HepG2 (cell line): ENCODE measurements around the gene MATR3. TPM values are rescaled to one million over a fixed set of nuclear protein-coding genes. Genes with fewer than 3 reads are reported as not detected.

Experiments used
- ATAC-seq: fragments of 200-7000 bp; cut with Tn5 transposase; 3 replicates; pipeline ENCODE4 v1.9.1; 2020; ENCODE audit warnings: mild to moderate bottlenecking, moderate library complexity
- BruUV-seq: library from RNA; stranded (reverse); fragments of 400-500 nt; replicated peaks from 2 replicates; lab custom pipeline; 2021; lab: Mats Ljungman, UMichigan
- CTCF ChIA-PET: fragments of 300-600 bp; formaldehyde crosslinking; extraction: SDS; loops from one replicate; lab custom pipeline; 2021; ENCODE audit warnings: low total read pairs, inconsistent platforms, low intra/inter-chr PET ratio; lab: Yijun Ruan, JAX
- POLR2A ChIA-PET: fragments of 350-600 bp; sonication (Branson Sonifier 250); formaldehyde crosslinking; loops from one replicate; lab custom pipeline; 2020; ENCODE audit warnings: antibody characterized with exemption, inconsistent platforms; lab: Yijun Ruan, JAX
- DNase-seq: peaks from one replicate; pipeline ENCODE4 v3.0.0-alpha.2; 2015; ENCODE audit warnings: low spot score
- FAIRE-seq: peaks from 3 replicates; lab custom pipeline; 2011; peaks lifted over from hg19 to GRCh38; lab: Jason Lieb, UNC
- H2AFZ ChIP-seq: one replicate; pipeline ENCODE4 v1.6.1; 2011; ENCODE audit warnings: low read length, inconsistent platforms
- H3K27ac ChIP-seq: fragments of 300-600 bp; 3 replicates; pipeline ENCODE4 v1.8.0; 2011; ENCODE audit warnings: mixed run types, mild to moderate bottlenecking, mixed read lengths, low read length, inconsistent platforms; ENCODE audit not compliant: insufficient read depth; ENCODE audit errors: extremely low read length
- H3K27me3 ChIP-seq, 2 experiments: fragments of 200-600 bp in 1 of 2; 2 replicates in 1 of 2; 3 replicates in 1 of 2; pipeline versions ENCODE4 v1.6.0 to v1.8.0; 2011; ENCODE audit warnings: low read length in 2 of 2, mild to moderate bottlenecking in 2 of 2, moderate library complexity in 2 of 2, inconsistent platforms in 1 of 2; ENCODE audit not compliant: insufficient read depth in 2 of 2, control insufficient read depth in 1 of 2
- H3K36me3 ChIP-seq, 2 experiments: fragments of 200-600 bp in 1 of 2; replicated peaks in 1 of 2; 2 replicates in 1 of 2; 3 replicates in 1 of 2; pipeline versions ENCODE4 v1.5.1 to v1.8.0; 2011; ENCODE audit warnings: low read length in 2 of 2, inconsistent platforms in 1 of 2; ENCODE audit not compliant: insufficient read depth in 2 of 2, control insufficient read depth in 1 of 2
- H3K4me1 ChIP-seq: 2 replicates; pipeline ENCODE4 v1.5.1; 2012; ENCODE audit warnings: low read length, inconsistent platforms; ENCODE audit not compliant: insufficient read depth
- H3K4me2 ChIP-seq: 2 replicates; pipeline ENCODE4 v1.6.0; 2011; ENCODE audit warnings: low read depth, low read length, inconsistent platforms
- H3K4me3 ChIP-seq, 3 experiments: fragments of 200-600 bp in 1 of 3; sonication (generic), shearing (Covaris generic) in 1 of 3; replicated peaks in 1 of 3; 2 replicates each; pipeline ENCODE4 v1.5.1; 2011 to 2016; ENCODE audit warnings: low read length in 3 of 3, inconsistent platforms in 2 of 3, low read depth in 2 of 3, mild to moderate bottlenecking in 2 of 3, control low read depth in 1 of 3, mixed read lengths in 1 of 3; ENCODE audit not compliant: insufficient read depth in 1 of 3
- H3K79me2 ChIP-seq: one replicate; pipeline ENCODE4 v1.6.1; 2011; ENCODE audit warnings: low read length, inconsistent platforms; ENCODE audit not compliant: insufficient read depth
- H3K9ac ChIP-seq: 2 replicates; pipeline ENCODE4 v1.6.0; 2011; ENCODE audit warnings: mild to moderate bottlenecking, low read depth, low read length, inconsistent platforms; ENCODE audit not compliant: insufficient read depth
- H3K9me3 ChIP-seq: 2 replicates; pipeline ENCODE4 v1.5.1; 2012; ENCODE audit warnings: mild to moderate bottlenecking, low read length
- H4K20me1 ChIP-seq: 2 replicates; pipeline ENCODE4 v1.6.0; 2011; ENCODE audit warnings: inconsistent platforms, mild to moderate bottlenecking, low read length, moderate library complexity; ENCODE audit not compliant: insufficient read depth
- MYC ChIP-seq: sonication (generic); formaldehyde crosslinking; IDR thresholded peaks from 2 replicates; pipeline ENCODE4 v1.9.0; 2021; ENCODE audit warnings: missing genetic modification reagents, borderline replicate concordance
- RBM22 ChIP-seq: fragments of 200-400 bp; formaldehyde crosslinking; optimal IDR thresholded peaks from 2 replicates; pipeline ENCODE3; 2017; ENCODE audit warnings: mild to moderate bottlenecking, low read length, moderate library complexity
- YEATS2 ChIP-seq: sonication (generic); formaldehyde crosslinking; IDR thresholded peaks from 2 replicates; pipeline ENCODE4 v1.4.0; 2020; ENCODE audit warnings: missing genetic modification reagents, borderline replicate concordance
- ZBTB2 ChIP-seq: sonication (generic); formaldehyde crosslinking; IDR thresholded peaks from 2 replicates; pipeline ENCODE4 v1.8.0; 2022; ENCODE audit warnings: low read depth, missing genetic modification reagents
- ZNF598 ChIP-seq: sonication (generic); formaldehyde crosslinking; IDR thresholded peaks from 2 replicates; pipeline ENCODE4 v1.5.1; 2020; ENCODE audit warnings: mild to moderate bottlenecking, missing genetic modification reagents, borderline replicate concordance
- ZNF75D ChIP-seq: sonication (generic); formaldehyde crosslinking; IDR thresholded peaks from 2 replicates; pipeline ENCODE4 v1.8.1; 2023; ENCODE audit warnings: missing genetic modification reagents, mild to moderate bottlenecking, borderline replicate concordance
- WGBS: methylation state at CpG from one replicate; pipeline ENCODE4 v1.1.6; 2017; ENCODE audit warnings: low lambda C conversion rate; 5-methylcytosine and 5-hydroxymethylcytosine counted together
- in situ Hi-C: cut with HindIII; loops from 2 replicates; pipeline ENCODE4 v1.10.0; 2017; ENCODE audit warnings: low pct_unique_long_range_greater_than_20kb; ENCODE audit not compliant: extremely low pct_ligation_motif_present
- intact Hi-C: fragments of 100-400 bp; cut with micrococcal nuclease; formaldehyde crosslinking; loops from one replicate; pipeline ENCODE4 v1.10.0; 2022; ENCODE audit not compliant: unreplicated experiment
- polyA plus RNA-seq, 8 experiments: library from polyadenylated mRNA; depleted of rRNA in 3 of 8; stranded (reverse) in 7 of 8; unstranded in 1 of 8; fragments of >200 nt; fragmentation: Illumina TruSeq in 4 of 8; extraction: Trizol in 4 of 8; gene quantifications; 2 replicates each; pipeline versions ENCODE4 v1.2.1 to v1.2.3, GENCODE V29; 2011 to 2016; ENCODE audit warnings: low read depth in 4 of 8, missing spikeins in 1 of 8, mixed read lengths in 1 of 8; ENCODE audit not compliant: insufficient read depth in 1 of 8
- total RNA-seq, 5 experiments: library from RNA; depleted of rRNA; stranded (reverse); fragments of >200 nt; fragmentation: Illumina TruSeq; extraction: Trizol; gene quantifications; 2 replicates each; pipeline ENCODE4 v1.2.3, GENCODE V29; 2016; ENCODE audit warnings: low read depth in 1 of 5

The MATR3 gene
- total and polyA plus RNA-seq, 2 of the 13 experiments (the other 11 are each of a cell fraction or from before 2014, with no cell fraction given), result 94.2 to 341 TPM

- DNase-seq, result no peak
- peak overlapping the region; percentile 43; the same call in 1 of the 2 replicates for H3K9ac ChIP-seq
- no peaks in the 10 kb centered on the region for H3K9me3 ChIP-seq
- no peak overlapping the region for H2AFZ ChIP-seq
- WGBS, result 41% methylated on average over 5 of the region's 5 CpGs
- ChIA-PET CTCF (no interaction called here), POLR2A (interaction anchor here (3.6 kb wide), 1 partner anchor 17 kb away, joined by 22 read pairs; the partner anchor contains the start of gene MATR3)
- in situ Hi-C loops, result no loop called here
- TF ChIP-seq MYC (no peak), ZNF75D (no peak), ZNF598 (0 out of 2 replicates have a peak, but pooled peaks have one; percentile 28)
- ATAC-seq, result no peak
- intact Hi-C loops, result no loop called here
- peaks cover 87% of the 10 kb centered on the region for H3K4me1 ChIP-seq
- no peaks in the 10 kb centered on the region; the same call in none of the 2 replicates for H4K20me1 ChIP-seq
- H3K4me3 ChIP-seq, result peak overlapping the region in 1 of 3 experiments; percentile 96; a peak in 1 of 6 replicates
- no peak for FAIRE-seq
- peak overlapping the region; percentile 99 for H3K4me2 ChIP-seq
- H3K79me2 ChIP-seq, result peaks cover 77% of the 10 kb centered on the region
- peaks cover 11 to 39% of the 10 kb centered on the region in 2 experiments for H3K36me3 ChIP-seq
- H3K27ac ChIP-seq, result no peak overlapping the region
- no peaks in the 10 kb centered on the region; a peak in 1 of 5 replicates for H3K27me3 ChIP-seq
- BruUV-seq, result no TSS peak
Observed at GRCh38 chr5:139277171-139277570, 16.4 kb upstream of the MATR3 start.

- BruUV-seq, result no TSS peak
- no peak overlapping the region for H3K27ac ChIP-seq
- FAIRE-seq, result no peak
- no peaks in the 10 kb centered on the region; the same call in none of the 2 replicates for H4K20me1 ChIP-seq
- no peak for DNase-seq
- no peaks in the 10 kb centered on the region for H3K27me3 ChIP-seq
- peaks cover 87% of the 10 kb centered on the region for H3K4me1 ChIP-seq
- intact Hi-C loops, result no loop called here
- ATAC-seq, result no peak
- H3K4me2 ChIP-seq, result no peak overlapping the region
- CTCF ChIA-PET, result no interaction called here
- peak; percentile 21 for TF ChIP-seq RBM22
- no peak for TF ChIP-seq ZBTB2 (CRISPR knock-in tag)
- no peak for TF ChIP-seq YEATS2
- TF ChIP-seq, all 625 proteins: peak for 1
- POLR2A ChIA-PET, result interaction anchor here (1.5 to 3.6 kb wide), 2 partner anchors 15 kb away, joined by 7 to 22 read pairs; partner anchors contain the start of gene MATR3
- H3K79me2 ChIP-seq, result peaks cover 75% of the 10 kb centered on the region
- H3K4me3 ChIP-seq, result no peak overlapping the region
- no peaks in the 10 kb centered on the region for H3K9me3 ChIP-seq
- H2AFZ ChIP-seq, result no peak overlapping the region
- H3K9ac ChIP-seq, result no peak overlapping the region
- H3K36me3 ChIP-seq, result peaks cover 19 to 55% of the 10 kb centered on the region in 2 experiments
- WGBS, result 87% methylated on average over 6 of the region's 6 CpGs
- in situ Hi-C loops, result no loop called here
Observed at GRCh38 chr5:139278540-139279274, 14.8 kb upstream of the MATR3 start.
